ENCODE results near the gene SMC5. TPM values are rescaled to one million over a fixed set of nuclear protein-coding genes. Genes with fewer than 3 reads are reported as not detected.
A peak's percentile ranks its signal among the peaks of the same experiment; 100 is the strongest.

The SMC5 gene
- total and polyA plus RNA-seq, 12 donors = 6.9 to 16.4 (median 12.5) TPM

DNA sequence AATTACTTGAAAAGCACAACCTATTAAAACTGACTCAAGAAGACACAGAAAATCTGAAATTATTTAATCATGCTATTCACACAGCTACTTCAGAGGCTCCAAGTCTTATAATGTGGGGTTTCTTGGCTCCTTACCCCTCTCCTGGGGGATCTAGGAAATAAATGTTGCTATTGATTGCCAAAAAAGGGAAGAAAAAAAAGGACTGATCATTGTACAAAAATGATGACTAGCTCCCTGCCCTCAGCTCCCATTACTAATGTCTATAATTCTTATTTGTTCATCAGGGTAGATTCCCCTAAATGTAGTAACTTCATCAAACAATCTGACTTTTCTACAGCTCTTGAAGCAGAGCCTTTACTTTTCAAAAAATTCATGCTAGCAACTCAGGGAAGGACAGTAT lies 3.3 kb upstream of the SMC5 start:
- Histone ChIP-seq H3K36me3 (no peaks in the 10 kb centered on the region), H3K4me1 (peaks cover 0 to 28% (median 26%) of the 10 kb centered on the region in 9 donors), H3K4me3 (peak overlapping the region in 5 of 10 donors; percentile 6 to 82 (median 22)), H3K27me3 (no peaks in the 10 kb centered on the region), H3K9me3 (no peaks in the 10 kb centered on the region), H3K27ac (peak overlapping the region in 1 of 10 donors; percentile 11)
- DNase-seq = no peak
- TF ChIP-seq, protein P1, sequence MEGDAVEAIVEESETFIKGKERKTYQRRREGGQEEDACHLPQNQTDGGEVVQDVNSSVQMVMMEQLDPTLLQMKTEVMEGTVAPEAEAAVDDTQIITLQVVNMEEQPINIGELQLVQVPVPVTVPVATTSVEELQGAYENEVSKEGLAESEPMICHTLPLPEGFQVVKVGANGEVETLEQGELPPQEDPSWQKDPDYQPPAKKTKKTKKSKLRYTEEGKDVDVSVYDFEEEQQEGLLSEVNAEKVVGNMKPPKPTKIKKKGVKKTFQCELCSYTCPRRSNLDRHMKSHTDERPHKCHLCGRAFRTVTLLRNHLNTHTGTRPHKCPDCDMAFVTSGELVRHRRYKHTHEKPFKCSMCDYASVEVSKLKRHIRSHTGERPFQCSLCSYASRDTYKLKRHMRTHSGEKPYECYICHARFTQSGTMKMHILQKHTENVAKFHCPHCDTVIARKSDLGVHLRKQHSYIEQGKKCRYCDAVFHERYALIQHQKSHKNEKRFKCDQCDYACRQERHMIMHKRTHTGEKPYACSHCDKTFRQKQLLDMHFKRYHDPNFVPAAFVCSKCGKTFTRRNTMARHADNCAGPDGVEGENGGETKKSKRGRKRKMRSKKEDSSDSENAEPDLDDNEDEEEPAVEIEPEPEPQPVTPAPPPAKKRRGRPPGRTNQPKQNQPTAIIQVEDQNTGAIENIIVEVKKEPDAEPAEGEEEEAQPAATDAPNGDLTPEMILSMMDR (IDR thresholded peaks at IDR 0.05) = no peak
- ATAC-seq = no peak
- intact Hi-C loops (cut with DNase I) = loop anchor here in 3 of 10 donors (5.0 to 10.0 kb wide), 5 partner anchors 131 to 501 kb away; no protein-coding TSS in a partner anchor

DNA sequence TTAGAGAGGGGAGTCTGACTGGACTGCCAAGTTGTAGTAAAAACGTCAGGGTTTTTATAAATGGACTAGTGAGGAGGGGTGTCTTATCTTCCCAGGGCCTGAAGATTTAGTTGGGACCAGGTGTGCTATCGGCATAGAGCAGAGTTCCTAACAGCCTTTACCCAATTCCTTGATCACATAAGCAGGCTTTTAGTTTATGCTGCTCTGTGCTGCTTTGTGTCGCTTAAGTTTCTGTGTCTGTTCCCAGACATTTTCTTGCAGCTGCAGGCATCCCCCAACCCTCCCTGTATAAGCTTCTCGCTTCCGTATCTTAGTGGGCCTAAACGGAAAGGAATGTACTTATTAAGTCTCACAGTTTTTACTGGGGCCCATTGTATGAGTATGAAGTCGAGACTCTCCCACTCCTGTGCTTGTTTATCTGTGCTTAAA lies 2.6 kb upstream of the SMC5 start:
- Histone ChIP-seq H3K27ac (peak overlapping the region in 1 of 10 donors; percentile 11), H3K36me3 (peaks cover 0 to 4% (median 0%) of the 10 kb centered on the region in 9 donors), H3K9me3 (no peaks in the 10 kb centered on the region), H3K4me3 (peak overlapping the region in 6 of 10 donors; percentile 6 to 83 (median 46)), H3K4me1 (peaks cover 0 to 34% (median 32%) of the 10 kb centered on the region in 9 donors), H3K27me3 (no peaks in the 10 kb centered on the region)
- intact Hi-C loops (cut with DNase I) = loop anchor here in 3 of 10 donors (5.0 to 10.0 kb wide), 5 partner anchors 131 to 501 kb away; no protein-coding TSS in a partner anchor
- TF ChIP-seq, protein P1 (IDR thresholded peaks at IDR 0.05) = no peak
- DNase-seq (no peak), ATAC-seq (no peak)
- 58 to 60% methylated on average over 7 of the region's 7 CpGs for WGBS, 2 donors

GRCh38 chr9:70257502-70257901 lies 1.3 kb upstream of the SMC5 start:
- DNase-seq = no peak
- peak overlapping the region in 7 of 10 donors; percentile 89 to 98 (median 93) for H3K27ac ChIP-seq
- H3K4me1 ChIP-seq = peaks cover 0 to 48% (median 41%) of the 10 kb centered on the region in 9 donors
- H3K9me3 ChIP-seq = no peaks in the 10 kb centered on the region
- H3K4me3 ChIP-seq = peak overlapping the region in 9 of 10 donors; percentile 68 to 87 (median 82)
- TF ChIP-seq, protein P1 (IDR thresholded peaks at IDR 0.05) = no peak
- H3K36me3 ChIP-seq = peaks cover 0 to 18% (median 3%) of the 10 kb centered on the region in 9 donors
- intact Hi-C loops (cut with DNase I) = loop anchor here in 3 of 10 donors (5.0 to 10.0 kb wide), 5 partner anchors 133 to 503 kb away; no protein-coding TSS in a partner anchor
- no peaks in the 10 kb centered on the region for H3K27me3 ChIP-seq
- ATAC-seq = no peak
- 76 to 77% methylated on average over 3 of the region's 3 CpGs for WGBS, 2 donors

GRCh38 chr9:70257991-70258691 lies 637 bp upstream of the SMC5 start:
- H3K4me3 ChIP-seq = peak overlapping the region; percentile 68 to 87 (median 82)
- intact Hi-C loops (cut with DNase I) = loop anchor here in 3 of 10 donors (5.0 to 10.0 kb wide), 5 partner anchors 133 to 503 kb away; no protein-coding TSS in a partner anchor
- H3K27ac ChIP-seq = peak overlapping the region; percentile 77 to 98 (median 92)
- ATAC-seq = peak; percentile 44 to 80 (median 74)
- DNase-seq = peak in 1 of 2 donors; percentile 20
- 5 to 7% methylated on average over 27 of the region's 27 CpGs for WGBS, 2 donors
- TF ChIP-seq, protein P1 (IDR thresholded peaks at IDR 0.05) = no peak
- no peaks in the 10 kb centered on the region for H3K9me3 ChIP-seq
- no peaks in the 10 kb centered on the region for H3K27me3 ChIP-seq
- peaks cover 0 to 54% (median 47%) of the 10 kb centered on the region in 9 donors for H3K4me1 ChIP-seq
- H3K36me3 ChIP-seq = peaks cover 0 to 24% (median 3%) of the 10 kb centered on the region in 9 donors

All from heart right ventricle (tissue), 16 donors.